ENCODE measurements around the gene PPM1E.
"Not testable (repeated sequence)": the region's sequence is repeated elsewhere in the genome, so short reads cannot be mapped to it uniquely, and the experiment has no call there.

The PPM1E gene

DNA sequence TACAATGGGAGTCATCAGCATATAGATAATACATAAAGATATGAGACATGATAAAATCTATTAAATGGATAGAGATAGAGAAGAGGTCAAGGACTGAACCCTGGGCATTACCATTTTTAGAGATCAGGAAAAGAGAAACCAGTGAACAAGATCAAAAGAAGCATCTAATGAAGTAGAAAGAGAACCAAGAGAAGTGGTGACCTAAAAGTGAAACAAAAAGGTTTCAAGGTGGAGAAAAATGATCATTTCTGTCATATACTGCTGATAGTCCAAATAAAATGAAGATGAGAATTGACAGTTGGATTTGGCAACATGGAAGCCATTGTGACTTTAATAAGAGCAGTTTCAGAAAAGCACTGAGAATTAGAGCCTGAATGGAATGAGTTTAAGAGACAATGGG is 165.1 kb downstream of the PPM1E start:
- no peaks in the 10 kb centered on the region for H3K36me3 ChIP-seq (ENCODE audit: insufficient read depth, insufficient read length, low read length)
- no peaks in the 10 kb centered on the region for H3K4me1 ChIP-seq (ENCODE audit: insufficient read depth, insufficient read length)
- no peak overlapping the region for H3K4me3 ChIP-seq (ENCODE audit: insufficient read length, low read depth)
- H3K9ac ChIP-seq (ENCODE audit: insufficient read length, low read depth), result no peak overlapping the region
- H3K9me3 ChIP-seq (ENCODE audit: insufficient read depth, low read length), result no peaks in the 10 kb centered on the region
- DNase-seq (ENCODE audit: low read depth, low spot score), result no peak
- TF ChIP-seq SUZ12 (IDR thresholded peaks at IDR 0.05; ENCODE audit: extremely low read depth, insufficient read depth, insufficient read length), result no peak
- TF ChIP-seq ZNF274 (IDR thresholded peaks at IDR 0.05; ENCODE audit: low read depth, low read length), result no peak
- no peak for TF ChIP-seq YY1 (IDR thresholded peaks at IDR 0.05; ENCODE audit: insufficient read depth, insufficient read length)
- H3K27me3 ChIP-seq (ENCODE audit: insufficient read depth, insufficient read length), result no peaks in the 10 kb centered on the region

DNA sequence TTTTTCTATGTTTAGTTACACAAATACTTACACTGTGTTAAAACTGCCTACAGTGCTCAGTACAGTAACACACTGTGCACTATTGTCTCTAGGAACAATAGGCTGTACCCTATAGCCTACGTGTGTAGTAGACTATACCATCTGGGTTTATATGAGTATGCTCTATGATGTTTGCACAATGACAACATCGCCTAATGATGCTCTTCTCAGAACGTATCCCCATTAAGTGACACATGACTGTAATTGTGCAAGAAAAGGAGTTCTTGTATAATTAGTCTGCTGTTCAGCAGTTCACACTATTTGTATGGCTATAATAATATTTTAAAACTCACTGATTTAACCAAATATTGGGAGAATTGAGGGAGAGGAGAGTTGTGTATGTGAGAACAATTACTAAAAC is 177.3 kb downstream of the PPM1E start:
- Histone ChIP-seq H3K4me1 (ENCODE audit: insufficient read depth, insufficient read length) (no peaks in the 10 kb centered on the region), H3K4me3 (ENCODE audit: insufficient read length, low read depth) (no peak overlapping the region), H3K36me3 (ENCODE audit: insufficient read depth, insufficient read length, low read length) (no peaks in the 10 kb centered on the region), H3K27me3 (ENCODE audit: insufficient read depth, insufficient read length) (no peaks in the 10 kb centered on the region), H3K9ac (ENCODE audit: insufficient read length, low read depth) (no peak overlapping the region), H3K9me3 (ENCODE audit: insufficient read depth, low read length) (no peaks in the 10 kb centered on the region)
- no peak for TF ChIP-seq SUZ12 (IDR thresholded peaks at IDR 0.05; ENCODE audit: extremely low read depth, insufficient read depth, insufficient read length)
- no peak for TF ChIP-seq YY1 (IDR thresholded peaks at IDR 0.05; ENCODE audit: insufficient read depth, insufficient read length)
- TF ChIP-seq ZNF274 (IDR thresholded peaks at IDR 0.05; ENCODE audit: low read depth, low read length), result no peak
- DNase-seq (ENCODE audit: low read depth, low spot score), result no peak

DNA sequence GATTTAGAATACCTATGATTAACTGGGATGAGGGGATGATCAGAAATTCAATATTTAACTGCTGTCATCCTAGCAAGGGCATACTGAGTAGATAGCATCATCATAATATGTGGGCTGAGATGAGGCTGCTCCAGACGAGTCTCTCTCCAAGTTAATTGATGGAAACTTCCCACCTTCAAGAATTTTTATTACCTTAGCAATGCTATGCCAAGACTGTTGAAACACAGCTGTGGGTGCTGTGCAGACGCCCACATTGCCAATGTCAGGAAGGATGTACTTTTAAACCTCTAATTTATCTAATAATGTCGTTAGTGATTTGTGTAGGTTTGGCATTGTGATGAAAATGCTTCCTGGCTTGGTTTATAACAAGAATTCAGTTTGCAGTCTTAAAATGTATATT is 180.6 kb downstream of the PPM1E start:
- no peaks in the 10 kb centered on the region for H3K36me3 ChIP-seq (ENCODE audit: insufficient read depth, insufficient read length, low read length)
- H3K4me3 ChIP-seq (ENCODE audit: insufficient read length, low read depth), result no peak overlapping the region
- H3K9me3 ChIP-seq (ENCODE audit: insufficient read depth, low read length), result no peaks in the 10 kb centered on the region
- no peaks in the 10 kb centered on the region for H3K4me1 ChIP-seq (ENCODE audit: insufficient read depth, insufficient read length)
- no peaks in the 10 kb centered on the region for H3K27me3 ChIP-seq (ENCODE audit: insufficient read depth, insufficient read length)
- TF ChIP-seq YY1 (IDR thresholded peaks at IDR 0.05; ENCODE audit: insufficient read depth, insufficient read length), result no peak
- DNase-seq (ENCODE audit: low read depth, low spot score), result no peak
- no peak overlapping the region for H3K9ac ChIP-seq (ENCODE audit: insufficient read length, low read depth)

DNA sequence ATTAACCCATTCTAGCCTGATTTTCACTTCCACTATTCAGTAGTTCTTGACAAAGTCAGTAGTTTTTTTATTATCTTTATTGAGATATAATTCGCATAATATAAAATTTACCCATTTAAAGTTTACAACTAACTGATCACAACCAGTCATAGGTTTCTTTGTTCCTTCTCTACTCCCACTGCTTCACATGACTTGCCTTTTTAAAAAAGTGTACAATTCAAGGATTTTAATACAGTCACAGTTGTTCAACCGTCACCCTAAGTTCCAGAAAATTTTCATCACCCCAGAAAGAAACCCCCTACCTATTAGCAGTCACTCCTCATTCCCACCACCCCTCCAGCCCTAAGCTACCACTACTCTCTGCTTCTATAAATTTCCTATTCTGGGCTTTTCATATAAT is 188.5 kb downstream of the PPM1E start:
- Histone ChIP-seq H3K4me3 (ENCODE audit: insufficient read length, low read depth) (no peak overlapping the region), H3K9me3 (ENCODE audit: insufficient read depth, low read length) (peaks cover 6% of the 10 kb centered on the region; the same call in 1 of the 2 replicates), H3K9ac (ENCODE audit: insufficient read length, low read depth) (no peak overlapping the region), H3K4me1 (ENCODE audit: insufficient read depth, insufficient read length) (no peaks in the 10 kb centered on the region), H3K27me3 (ENCODE audit: insufficient read depth, insufficient read length) (no peaks in the 10 kb centered on the region), H3K36me3 (ENCODE audit: insufficient read depth, insufficient read length, low read length) (no peaks in the 10 kb centered on the region)
- TF ChIP-seq YY1 (IDR thresholded peaks at IDR 0.05; ENCODE audit: insufficient read depth, insufficient read length), result no peak
- TF ChIP-seq SUZ12 (IDR thresholded peaks at IDR 0.05; ENCODE audit: extremely low read depth, insufficient read depth, insufficient read length), result no peak
- TF ChIP-seq ZNF274 (IDR thresholded peaks at IDR 0.05; ENCODE audit: low read depth, low read length), result no peak
- no peak for DNase-seq (ENCODE audit: low read depth, low spot score)

DNA sequence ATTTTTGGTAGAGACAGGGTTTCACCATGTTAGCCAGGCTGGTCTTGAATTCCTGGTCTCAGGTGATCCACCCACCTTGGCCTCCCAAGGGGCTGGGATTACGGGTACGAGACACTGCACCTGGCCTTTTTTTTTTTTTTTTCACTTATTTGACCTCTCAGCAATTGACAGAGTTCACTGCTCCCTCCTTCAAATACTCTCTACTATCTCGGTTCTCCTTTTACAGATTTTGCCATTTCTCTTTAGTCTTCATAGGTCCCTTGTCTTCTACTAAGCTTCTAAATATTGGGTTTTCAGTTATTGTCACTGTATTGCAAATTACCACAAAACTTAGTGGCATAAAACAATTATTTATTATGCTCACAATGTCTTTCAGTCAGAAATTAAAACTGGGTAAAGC is 191.8 kb downstream of the PPM1E start:
- Histone ChIP-seq H3K27me3 (ENCODE audit: insufficient read depth, insufficient read length) (no peaks in the 10 kb centered on the region), H3K9ac (ENCODE audit: insufficient read length, low read depth) (no peak overlapping the region), H3K9me3 (ENCODE audit: insufficient read depth, low read length) (peaks cover 18% of the 10 kb centered on the region), H3K4me3 (ENCODE audit: insufficient read length, low read depth) (no peak overlapping the region), H3K36me3 (ENCODE audit: insufficient read depth, insufficient read length, low read length) (no peaks in the 10 kb centered on the region), H3K4me1 (ENCODE audit: insufficient read depth, insufficient read length) (no peaks in the 10 kb centered on the region)
- DNase-seq (ENCODE audit: low read depth, low spot score), result no peak
- TF ChIP-seq YY1 (IDR thresholded peaks at IDR 0.05; ENCODE audit: insufficient read depth, insufficient read length) (no peak), ZNF274 (IDR thresholded peaks at IDR 0.05; ENCODE audit: low read depth, low read length) (no peak), SUZ12 (IDR thresholded peaks at IDR 0.05; ENCODE audit: extremely low read depth, insufficient read depth, insufficient read length) (no peak)

DNA sequence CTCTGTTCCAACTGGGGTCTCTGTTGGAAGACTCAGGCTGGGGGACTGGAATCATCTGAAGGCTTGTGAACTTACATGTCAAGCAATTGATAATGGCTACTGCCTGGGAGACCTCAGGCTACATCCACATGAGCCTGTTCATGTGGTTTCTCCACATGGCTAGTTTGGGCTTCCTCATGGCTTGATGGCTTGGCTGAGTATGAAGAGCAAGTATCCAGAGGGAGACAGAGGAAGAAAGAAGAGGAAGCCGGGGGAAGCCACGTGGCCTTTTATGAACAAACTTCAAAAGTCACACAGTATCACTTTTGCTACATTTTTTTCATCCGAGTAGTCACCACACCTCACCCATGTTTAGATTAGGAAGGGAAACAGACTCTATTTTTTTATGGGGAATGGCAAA is 192.2 kb downstream of the PPM1E start:
- DNase-seq (ENCODE audit: low read depth, low spot score), result no peak
- H3K4me3 ChIP-seq (ENCODE audit: insufficient read length, low read depth), result no peak overlapping the region
- no peak overlapping the region for H3K9ac ChIP-seq (ENCODE audit: insufficient read length, low read depth)

DNA sequence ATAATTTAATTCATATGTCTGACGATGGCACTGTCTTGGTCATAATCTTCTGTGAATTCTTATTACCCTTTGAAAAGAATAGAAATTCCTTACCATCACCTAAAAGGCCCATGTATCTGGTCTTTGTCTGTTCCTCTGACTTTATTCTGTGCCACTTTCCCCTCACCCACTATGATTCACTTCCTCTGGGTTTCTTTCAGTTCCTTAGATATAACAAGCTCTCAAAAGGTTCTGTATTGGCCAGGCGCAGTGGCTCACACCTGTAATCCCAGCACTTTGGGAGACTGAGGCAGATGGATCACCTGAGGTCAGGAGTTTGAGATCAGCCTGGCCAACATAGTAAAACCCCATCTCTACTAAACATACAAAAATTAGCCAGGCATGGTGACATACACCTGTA is 198.7 kb downstream of the PPM1E start:
- H3K4me1 ChIP-seq (ENCODE audit: insufficient read depth, insufficient read length); H3K4me3 ChIP-seq (ENCODE audit: insufficient read length, low read depth); H3K27me3 ChIP-seq (ENCODE audit: insufficient read depth, insufficient read length); H3K9ac ChIP-seq (ENCODE audit: insufficient read length, low read depth); H3K36me3 ChIP-seq (ENCODE audit: insufficient read depth, insufficient read length, low read length); DNase-seq (ENCODE audit: low read depth, low spot score): not testable (repeated sequence)
- peaks cover 10% of the 10 kb centered on the region for H3K9me3 ChIP-seq (ENCODE audit: insufficient read depth, low read length)

More for the DNA sequence above, 192.2 kb downstream of the PPM1E start:
- H3K9me3 ChIP-seq (ENCODE audit: insufficient read depth, low read length), result peaks cover 18% of the 10 kb centered on the region
- no peak for TF ChIP-seq ZNF274 (IDR thresholded peaks at IDR 0.05; ENCODE audit: low read depth, low read length)
- no peak for TF ChIP-seq YY1 (IDR thresholded peaks at IDR 0.05; ENCODE audit: insufficient read depth, insufficient read length)
- no peak for TF ChIP-seq SUZ12 (IDR thresholded peaks at IDR 0.05; ENCODE audit: extremely low read depth, insufficient read depth, insufficient read length)
- no peaks in the 10 kb centered on the region for H3K4me1 ChIP-seq (ENCODE audit: insufficient read depth, insufficient read length)
- no peaks in the 10 kb centered on the region for H3K27me3 ChIP-seq (ENCODE audit: insufficient read depth, insufficient read length)
- H3K36me3 ChIP-seq (ENCODE audit: insufficient read depth, insufficient read length, low read length), result no peaks in the 10 kb centered on the region

All from NT2/D1 (cell line).